Measurements from ENCODE around the gene PKDCC.

The PKDCC gene

DNA sequence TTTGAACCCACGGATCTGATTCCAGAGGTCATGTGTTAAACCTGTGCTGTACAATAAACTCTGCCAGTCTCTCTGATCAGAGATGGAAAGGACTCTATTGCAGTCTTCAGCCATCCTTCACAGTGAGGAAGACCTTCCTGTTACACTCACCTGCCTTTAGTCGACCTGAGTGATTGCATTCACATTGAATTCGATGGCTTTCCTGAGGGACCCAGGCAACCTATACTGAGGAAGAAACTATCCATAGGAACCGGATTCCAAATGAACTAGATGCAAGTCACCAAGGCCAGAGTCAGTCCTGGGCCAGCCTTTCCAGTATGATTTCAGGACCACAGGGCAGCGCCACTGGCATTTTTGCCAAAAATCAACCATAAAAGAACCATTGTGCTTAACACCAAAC lies 56.8 kb downstream of the PKDCC start:
- DNase-seq (ENCODE audit: low read depth in 3 of 3, low spot score in 1 of 3): no peak

DNA sequence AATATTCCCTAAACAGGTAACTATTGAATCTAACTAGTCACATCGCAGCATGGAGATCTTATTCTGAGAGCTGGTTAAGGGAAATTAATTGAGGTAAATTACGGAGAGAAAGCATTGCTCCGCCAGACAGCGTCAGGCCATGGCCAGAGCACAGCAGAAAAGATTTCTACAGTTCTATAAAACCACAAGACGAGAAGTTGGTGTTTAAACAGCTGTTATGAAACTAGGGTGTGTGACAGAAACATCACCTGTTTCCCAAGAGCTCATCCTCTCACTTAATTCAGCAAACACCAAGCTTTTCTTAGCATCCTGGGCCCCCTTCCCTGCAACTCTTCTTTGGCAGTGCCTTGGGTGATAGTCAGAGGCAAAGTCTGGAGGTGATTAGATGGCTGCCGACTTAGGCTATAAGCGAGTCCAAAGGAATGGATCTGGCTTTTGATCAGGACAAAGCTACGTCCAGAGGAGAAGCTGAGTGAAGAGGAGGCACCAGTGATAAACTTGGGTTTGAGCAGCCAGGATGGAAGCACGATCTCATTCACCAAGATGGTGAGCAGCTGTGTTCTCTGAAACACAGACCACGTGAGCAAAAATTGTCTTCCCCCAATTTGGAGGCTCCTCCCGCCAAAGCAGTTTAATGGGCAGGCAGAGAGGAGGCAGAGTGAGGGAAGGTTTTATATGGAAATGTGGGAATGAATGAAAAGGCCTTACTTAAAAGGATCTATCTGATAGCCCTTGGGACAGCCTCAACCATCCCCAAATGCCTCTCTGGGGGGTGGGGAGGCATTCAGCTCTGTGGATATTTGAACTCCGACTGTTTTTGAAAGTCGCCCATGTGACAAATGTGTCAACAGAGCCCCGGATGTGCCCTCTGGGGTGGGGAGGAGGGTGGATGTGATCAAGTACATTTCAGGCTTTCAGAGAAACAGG lies 57.8 kb downstream of the PKDCC start:
- peak in 2 of 3 donors; percentile 57 to 65 for DNase-seq (ENCODE audit: low read depth in 3 of 3, low spot score in 1 of 3)

DNA sequence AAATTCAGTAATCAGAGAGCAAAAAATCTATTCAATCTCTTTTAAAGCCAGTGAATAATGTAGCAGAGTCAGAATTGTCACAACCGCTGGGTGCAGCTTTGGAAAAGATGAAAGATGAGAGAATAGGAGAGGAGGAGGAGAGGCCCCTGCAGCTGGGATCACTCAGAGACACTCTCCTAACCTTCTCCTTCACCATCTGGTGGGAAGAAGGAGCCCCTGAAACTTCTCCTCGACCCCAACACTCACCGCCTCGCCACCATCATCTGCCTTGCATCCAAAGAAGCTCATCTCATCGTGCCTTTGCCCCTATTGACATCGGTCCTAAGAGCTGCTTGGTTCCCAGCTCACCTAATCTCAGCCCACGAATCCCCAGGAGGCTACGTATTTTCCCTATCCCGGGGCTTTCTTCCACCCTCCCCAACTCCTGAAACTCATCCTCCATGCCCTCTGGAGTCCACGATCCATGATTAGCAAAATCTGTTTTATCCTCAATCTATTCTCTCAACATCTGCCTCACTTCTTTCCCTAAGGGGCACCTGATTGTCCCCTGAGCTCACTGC lies 58.5 kb downstream of the PKDCC start:
- no peak for DNase-seq (ENCODE audit: low read depth in 3 of 3, low spot score in 1 of 3)

DNA sequence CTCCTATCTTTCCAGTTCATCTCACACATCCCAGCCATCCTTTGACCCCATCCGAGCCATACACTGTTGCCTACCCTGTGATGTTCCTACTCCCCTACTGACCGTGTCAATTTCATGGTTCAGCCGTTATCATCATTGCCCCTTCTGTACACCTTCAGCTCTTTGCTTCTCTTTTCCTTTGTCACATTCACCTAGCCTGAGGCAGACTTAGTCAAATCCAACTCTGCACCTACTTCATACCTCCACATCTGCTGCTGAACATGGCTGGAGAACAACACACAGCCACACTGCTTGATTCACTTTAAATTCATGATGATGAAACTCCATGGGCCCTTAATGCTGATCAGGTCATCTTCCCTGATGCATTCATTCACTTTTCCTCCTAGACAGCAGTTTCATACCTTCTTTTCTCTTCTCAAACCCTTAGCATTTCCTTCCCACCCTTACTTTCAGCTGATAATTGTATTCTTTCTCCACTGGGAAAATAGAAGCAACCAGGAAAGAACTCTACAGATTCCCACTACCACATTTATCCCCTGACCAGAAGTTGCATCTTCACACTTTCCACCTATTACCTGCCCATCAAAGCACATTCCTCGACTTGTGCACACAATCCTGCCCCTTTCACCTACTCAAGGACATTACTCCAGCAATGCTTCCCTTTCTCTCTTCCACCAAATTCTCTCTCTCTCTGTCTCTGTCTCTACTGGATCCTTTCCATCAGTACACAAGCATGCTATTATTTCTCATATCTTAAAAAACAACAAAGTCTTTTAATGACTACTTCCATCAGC lies 59.6 kb downstream of the PKDCC start:
- no peak for DNase-seq (ENCODE audit: low read depth in 3 of 3, low spot score in 1 of 3)

Measured in stimulated activated CD4-positive, alpha-beta T cell treated with anti-CD3 and anti-CD28 coated beads, TNF-alpha, amount 100 ng/mL, for 1 hour (primary cell).